ENCODE measurements around the gene MYO7A. TPM values are rescaled to one million over a fixed set of nuclear protein-coding genes. Genes with fewer than 3 reads are reported as not detected.
A peak's percentile ranks its signal among the peaks of the same experiment; 100 is the strongest.

Gene MYO7A
- total RNA-seq, 1 experiment from 2014 or later = 2.5 TPM

DNA sequence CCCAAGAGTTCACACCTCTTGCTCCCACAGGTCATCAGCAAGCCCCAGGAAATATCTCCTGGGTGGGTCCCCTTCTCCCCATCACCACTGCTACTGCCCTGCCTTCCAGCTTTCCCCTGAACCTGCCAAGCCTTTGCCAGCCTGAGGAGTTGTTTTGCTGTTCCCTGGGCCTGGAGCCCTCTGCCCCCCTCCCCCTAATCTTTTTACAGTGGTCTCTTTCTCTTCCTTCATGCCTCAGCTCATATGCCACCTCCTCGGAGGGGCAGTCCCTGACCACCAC lies 18.9 kb downstream of the MYO7A start:
- CTCF ChIA-PET = interaction anchor here (0.9 to 5.5 kb wide), 9 partner anchors 19 to 413 kb away, joined by 3 to 46 read pairs (median 5); partner anchors contain the start of gene MYO7A
- Mint-ChIP-seq H3K27ac (no peak overlapping the region), H3K27me3 (ENCODE audit: low read depth) (peaks cover 10% of the 10 kb centered on the region), H3K36me3 (no peaks in the 10 kb centered on the region), H3K4me1 (peaks cover 23% of the 10 kb centered on the region), H3K4me3 (peak overlapping the region; percentile 78), H3K9me3 (no peaks in the 10 kb centered on the region)
- no peak for ATAC-seq
- POLR2A ChIA-PET = interaction anchor here (0.8 kb wide), 1 partner anchor 25 kb away, joined by 4 read pairs; no protein-coding TSS in a partner anchor
- TF ChIP-seq CBFB (CRISPR knock-in tag; IDR thresholded peaks at IDR 0.05; ENCODE audit: low read depth) (no peak), NFYB (CRISPR knock-in tag; conservative IDR thresholded peaks at IDR 0.05; ENCODE audit: low read depth) (no peak), CREB1 (CRISPR knock-in tag; IDR thresholded peaks at IDR 0.05) (no peak), MAX (CRISPR knock-in tag; IDR thresholded peaks at IDR 0.05) (no peak), ESRRA (CRISPR knock-in tag; IDR thresholded peaks at IDR 0.05; ENCODE audit: borderline replicate concordance) (no peak), TEAD1 (CRISPR knock-in tag; IDR thresholded peaks at IDR 0.05) (no peak), NFATC4 (CRISPR knock-in tag; IDR thresholded peaks at IDR 0.05) (no peak), ZNF232 (CRISPR knock-in tag; IDR thresholded peaks at IDR 0.05) (no peak), ZNF423 (CRISPR knock-in tag; IDR thresholded peaks at IDR 0.05) (no peak), CDX4 (CRISPR knock-in tag; IDR thresholded peaks at IDR 0.05; ENCODE audit: borderline replicate concordance) (no peak), ZNF121 (CRISPR knock-in tag; IDR thresholded peaks at IDR 0.05) (no peak), FOXP1 (CRISPR knock-in tag; IDR thresholded peaks at IDR 0.05; ENCODE audit: borderline replicate concordance) (no peak), ZBTB21 (CRISPR knock-in tag; IDR thresholded peaks at IDR 0.05; ENCODE audit: borderline replicate concordance) (no peak), GRHL2 (CRISPR knock-in tag; IDR thresholded peaks at IDR 0.05; ENCODE audit: insufficient replicate concordance, severe bottlenecking) (no peak), USF1 (CRISPR knock-in tag; IDR thresholded peaks at IDR 0.05) (no peak)
- TF ChIP-seq, protein P1, sequence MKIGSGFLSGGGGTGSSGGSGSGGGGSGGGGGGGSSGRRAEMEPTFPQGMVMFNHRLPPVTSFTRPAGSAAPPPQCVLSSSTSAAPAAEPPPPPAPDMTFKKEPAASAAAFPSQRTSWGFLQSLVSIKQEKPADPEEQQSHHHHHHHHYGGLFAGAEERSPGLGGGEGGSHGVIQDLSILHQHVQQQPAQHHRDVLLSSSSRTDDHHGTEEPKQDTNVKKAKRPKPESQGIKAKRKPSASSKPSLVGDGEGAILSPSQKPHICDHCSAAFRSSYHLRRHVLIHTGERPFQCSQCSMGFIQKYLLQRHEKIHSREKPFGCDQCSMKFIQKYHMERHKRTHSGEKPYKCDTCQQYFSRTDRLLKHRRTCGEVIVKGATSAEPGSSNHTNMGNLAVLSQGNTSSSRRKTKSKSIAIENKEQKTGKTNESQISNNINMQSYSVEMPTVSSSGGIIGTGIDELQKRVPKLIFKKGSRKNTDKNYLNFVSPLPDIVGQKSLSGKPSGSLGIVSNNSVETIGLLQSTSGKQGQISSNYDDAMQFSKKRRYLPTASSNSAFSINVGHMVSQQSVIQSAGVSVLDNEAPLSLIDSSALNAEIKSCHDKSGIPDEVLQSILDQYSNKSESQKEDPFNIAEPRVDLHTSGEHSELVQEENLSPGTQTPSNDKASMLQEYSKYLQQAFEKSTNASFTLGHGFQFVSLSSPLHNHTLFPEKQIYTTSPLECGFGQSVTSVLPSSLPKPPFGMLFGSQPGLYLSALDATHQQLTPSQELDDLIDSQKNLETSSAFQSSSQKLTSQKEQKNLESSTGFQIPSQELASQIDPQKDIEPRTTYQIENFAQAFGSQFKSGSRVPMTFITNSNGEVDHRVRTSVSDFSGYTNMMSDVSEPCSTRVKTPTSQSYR (CRISPR knock-in tag; IDR thresholded peaks at IDR 0.05) = no peak
- TF ChIP-seq, protein P2, sequence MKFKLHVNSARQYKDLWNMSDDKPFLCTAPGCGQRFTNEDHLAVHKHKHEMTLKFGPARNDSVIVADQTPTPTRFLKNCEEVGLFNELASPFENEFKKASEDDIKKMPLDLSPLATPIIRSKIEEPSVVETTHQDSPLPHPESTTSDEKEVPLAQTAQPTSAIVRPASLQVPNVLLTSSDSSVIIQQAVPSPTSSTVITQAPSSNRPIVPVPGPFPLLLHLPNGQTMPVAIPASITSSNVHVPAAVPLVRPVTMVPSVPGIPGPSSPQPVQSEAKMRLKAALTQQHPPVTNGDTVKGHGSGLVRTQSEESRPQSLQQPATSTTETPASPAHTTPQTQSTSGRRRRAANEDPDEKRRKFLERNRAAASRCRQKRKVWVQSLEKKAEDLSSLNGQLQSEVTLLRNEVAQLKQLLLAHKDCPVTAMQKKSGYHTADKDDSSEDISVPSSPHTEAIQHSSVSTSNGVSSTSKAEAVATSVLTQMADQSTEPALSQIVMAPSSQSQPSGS (CRISPR knock-in tag; IDR thresholded peaks at IDR 0.05; ENCODE audit: borderline replicate concordance, low read depth) = no peak
- TF ChIP-seq, protein P3, sequence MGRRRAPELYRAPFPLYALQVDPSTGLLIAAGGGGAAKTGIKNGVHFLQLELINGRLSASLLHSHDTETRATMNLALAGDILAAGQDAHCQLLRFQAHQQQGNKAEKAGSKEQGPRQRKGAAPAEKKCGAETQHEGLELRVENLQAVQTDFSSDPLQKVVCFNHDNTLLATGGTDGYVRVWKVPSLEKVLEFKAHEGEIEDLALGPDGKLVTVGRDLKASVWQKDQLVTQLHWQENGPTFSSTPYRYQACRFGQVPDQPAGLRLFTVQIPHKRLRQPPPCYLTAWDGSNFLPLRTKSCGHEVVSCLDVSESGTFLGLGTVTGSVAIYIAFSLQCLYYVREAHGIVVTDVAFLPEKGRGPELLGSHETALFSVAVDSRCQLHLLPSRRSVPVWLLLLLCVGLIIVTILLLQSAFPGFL (CRISPR knock-in tag; IDR thresholded peaks at IDR 0.05; ENCODE audit: borderline replicate concordance) = no peak
- DNase-seq (ENCODE audit: low spot score) = no peak

GRCh38 chr11:77147668-77148321 lies 19.7 kb downstream of the MYO7A start:
- ChIA-PET CTCF (interaction anchor here (0.7 to 5.5 kb wide), 9 partner anchors 20 to 414 kb away, joined by 3 to 46 read pairs (median 7); partner anchors contain the start of gene MYO7A), POLR2A (interaction anchor here (0.8 to 1.2 kb wide), 2 partner anchors 27 to 28 kb away, joined by 3 read pairs; no protein-coding TSS in a partner anchor)
- H3K9me3 Mint-ChIP-seq = no peaks in the 10 kb centered on the region
- H3K36me3 Mint-ChIP-seq = no peaks in the 10 kb centered on the region
- peak overlapping the region; percentile 53 for H3K27ac Mint-ChIP-seq
- DNase-seq (ENCODE audit: low spot score) (peak; percentile 66), ATAC-seq (peak; percentile 75)
- H3K4me1 Mint-ChIP-seq = peaks cover 23% of the 10 kb centered on the region
- H3K27me3 Mint-ChIP-seq (ENCODE audit: low read depth) = peaks cover 10% of the 10 kb centered on the region
- H3K4me3 Mint-ChIP-seq = peak overlapping the region; percentile 78
- TF ChIP-seq JUN (CRISPR knock-in tag; IDR thresholded peaks at IDR 0.05) (no peak), PRRX2 (CRISPR knock-in tag; IDR thresholded peaks at IDR 0.05) (no peak), ZBTB21 (CRISPR knock-in tag; IDR thresholded peaks at IDR 0.05; ENCODE audit: borderline replicate concordance) (0 out of 2 replicates have a peak, but pooled peaks have one; percentile 26), MAX (CRISPR knock-in tag; IDR thresholded peaks at IDR 0.05) (no peak), ZNF423 (CRISPR knock-in tag; IDR thresholded peaks at IDR 0.05) (peak; percentile 72), ZNF138 (CRISPR knock-in tag; conservative IDR thresholded peaks at IDR 0.05) (no peak), TP53 (CRISPR knock-in tag; IDR thresholded peaks at IDR 0.05) (0 out of 2 replicates have a peak, but pooled peaks have one; percentile 27), ZNF232 (CRISPR knock-in tag; IDR thresholded peaks at IDR 0.05) (0 out of 2 replicates have a peak, but pooled peaks have one; percentile 19), ELF4 (CRISPR knock-in tag; IDR thresholded peaks at IDR 0.05; ENCODE audit: low read depth) (no peak), TCF7 (CRISPR knock-in tag; IDR thresholded peaks at IDR 0.05; ENCODE audit: low read depth) (no peak)
- TF ChIP-seq, protein P4, sequence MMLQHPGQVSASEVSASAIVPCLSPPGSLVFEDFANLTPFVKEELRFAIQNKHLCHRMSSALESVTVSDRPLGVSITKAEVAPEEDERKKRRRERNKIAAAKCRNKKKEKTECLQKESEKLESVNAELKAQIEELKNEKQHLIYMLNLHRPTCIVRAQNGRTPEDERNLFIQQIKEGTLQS (CRISPR knock-in tag; conservative IDR thresholded peaks at IDR 0.05) = no peak
- TF ChIP-seq, protein P5, sequence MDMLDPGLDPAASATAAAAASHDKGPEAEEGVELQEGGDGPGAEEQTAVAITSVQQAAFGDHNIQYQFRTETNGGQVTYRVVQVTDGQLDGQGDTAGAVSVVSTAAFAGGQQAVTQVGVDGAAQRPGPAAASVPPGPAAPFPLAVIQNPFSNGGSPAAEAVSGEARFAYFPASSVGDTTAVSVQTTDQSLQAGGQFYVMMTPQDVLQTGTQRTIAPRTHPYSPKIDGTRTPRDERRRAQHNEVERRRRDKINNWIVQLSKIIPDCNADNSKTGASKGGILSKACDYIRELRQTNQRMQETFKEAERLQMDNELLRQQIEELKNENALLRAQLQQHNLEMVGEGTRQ (CRISPR knock-in tag; IDR thresholded peaks at IDR 0.05) = 0 out of 2 replicates have a peak, but pooled peaks have one; percentile 16
